Heart left ventricle (tissue), 16 donors: ENCODE results near the gene IPO5. TPM values are rescaled to one million over a fixed set of nuclear protein-coding genes. Genes with fewer than 3 reads are reported as not detected.

Experiments used
- ATAC-seq, 4 donors: fragments of 200-7000 bp; cut with Tn5 transposase; one replicate each; pipeline ENCODE4 v1.9.1; 2020 to 2022; ENCODE audit warnings: moderate library complexity in 4 of 4, mild to moderate bottlenecking in 3 of 4, moderate number of reproducible peaks in 1 of 4
- DNase-seq, 5 donors: peaks; one replicate each; pipeline ENCODE4 v3.0.0-alpha.2; 2020
- H3K27ac ChIP-seq, 12 donors: fragments of 200-600 bp; sonication (generic) in 4 of 12; one replicate each; pipeline versions ENCODE4 v1.5.0 to v1.8.0; 2016 to 2022; ENCODE audit warnings: mild to moderate bottlenecking in 2 of 12
- H3K27me3 ChIP-seq, 9 donors: fragments of 200-600 bp; sonication (generic) in 2 of 9; one replicate each; pipeline versions ENCODE4 v1.5.1 to v1.8.0; 2016 to 2022; ENCODE audit warnings: mild to moderate bottlenecking in 3 of 9
- H3K36me3 ChIP-seq, 9 donors: fragments of 200-600 bp; sonication (generic) in 2 of 9; one replicate each; pipeline versions ENCODE4 v1.5.0 to v1.8.0; 2018 to 2022; ENCODE audit warnings: mild to moderate bottlenecking in 2 of 9
- H3K4me1 ChIP-seq, 12 donors: fragments of 200-600 bp; sonication (generic) in 4 of 12; one replicate each; pipeline versions ENCODE4 v1.5.0 to v1.8.0; 2016 to 2022; ENCODE audit warnings: mild to moderate bottlenecking in 3 of 12
- H3K4me3 ChIP-seq, 12 donors: fragments of 200-600 bp; sonication (generic) in 4 of 12; one replicate each; pipeline versions ENCODE4 v1.5.0 to v1.8.0; 2017 to 2022; ENCODE audit warnings: mild to moderate bottlenecking in 9 of 12, moderate library complexity in 4 of 12
- H3K9me3 ChIP-seq, 12 donors: fragments of 200-600 bp; sonication (generic) in 4 of 12; one replicate each; pipeline versions ENCODE4 v1.5.0 to v1.8.0; 2016 to 2022; ENCODE audit warnings: mild to moderate bottlenecking in 1 of 12
- CTCF ChIP-seq, 12 donors: fragments of 200-600 bp; sonication (generic) in 4 of 12; IDR thresholded peaks; one replicate each; pipeline versions ENCODE4 v1.5.0 to v1.8.0; 2018 to 2022; ENCODE audit warnings: antibody characterized with exemption in 12 of 12, mild to moderate bottlenecking in 5 of 12
- POLR2A ChIP-seq, 2 donors: fragments of 450-650 bp; IDR thresholded peaks; one replicate each; pipeline ENCODE4 v1.6.1; 2017; ENCODE audit warnings: antibody characterized with exemption in 2 of 2, mild to moderate bottlenecking in 2 of 2, moderate library complexity in 2 of 2
- WGBS, 4 donors: extraction: QIAGEN DNeasy Blood & Tissue Kit in 2 of 4; methylation state at CpG; one replicate each; pipeline versions ENCODE4 v1.1.5 to v1.1.7; 2013 to 2018; 5-methylcytosine and 5-hydroxymethylcytosine counted together
- intact Hi-C, 10 donors: fragments of 100-400 bp; cut with DNase I; formaldehyde crosslinking; loops; one replicate each; pipeline versions ENCODE4 v1.11.1 to v1.14.2; 2022
- polyA plus RNA-seq, 2 donors: library from polyadenylated mRNA; stranded (reverse); fragments of 200-250 nt; gene quantifications; one replicate each; pipeline ENCODE4 v1.2.3, GENCODE V29; 2013
- total RNA-seq, 9 donors: library from RNA; depleted of rRNA in 2 of 9; stranded (reverse); fragments of >200 nt in 2 of 9; fragmentation: NEBNext Ultra II Directional in 3 of 9; extraction: Animal tissue kit (Norgen Biotek cat#: 25700) in 3 of 9; gene quantifications; one replicate each; pipeline versions ENCODE4 v1.1.0 to v1.2.4, GENCODE V29; 2016 to 2023
- donor health status: ischemic (EF 13 %, LVEDD 7.1; RV severe dilation, severe dysfunction).
- donor health status: healthy with polysubstance abuse.
- donor health status: DM: no; HTN: yes; CAD: no.
- donor health status: DM: no; HTN: no; CAD: no.
- donor health status: ischemic (EF 25% LVEDD 6.9; RV normal size, moderate dysfunction).
- donor health status: ischemic (EF 25% LVEDD 5.7; RV mildly dilated, moderate dysfunction).
- donor health status: healthy.
- donor health status: DM: yes; HTN: yes; CAD: no.
- donor health status: ischemic (EF 35%, LVEDD 5.7; RV mildly dilated, moderate dysfunction).
- donor health status: nonischemic (EF 11% LVEDD 7.7; RV severe dilation, severe dysfunction).
- donor health status: DM: yes; HTN: yes; CAD: no.
- donor health status: PGD.
- donor health status: ischemic (EF 29% LVEDD 5.4; RV normal size, mild dysfunction).
- donor health status: nonischemic (EF 23%, LVEDD 6.1; RV moderate dilation, normal function).

IPO5 gene
- total and polyA plus RNA-seq, 11 donors, result 18.4 to 219 (median 111) TPM

GRCh38 chr13:97979556-97979955, 26.1 kb downstream of the IPO5 start:
- DNase-seq, result no peak
- TF ChIP-seq CTCF (IDR thresholded peaks at IDR 0.05) (no peak), POLR2A (IDR thresholded peaks at IDR 0.05) (no peak)
- no peaks in the 10 kb centered on the region for H3K27me3 ChIP-seq
- H3K9me3 ChIP-seq, result no peaks in the 10 kb centered on the region
- H3K4me3 ChIP-seq, result no peak overlapping the region
- ATAC-seq, result no peak
- no peak overlapping the region for H3K27ac ChIP-seq
- H3K4me1 ChIP-seq, result peaks cover 0 to 42% (median 16%) of the 10 kb centered on the region in 12 donors
- intact Hi-C loops, result loop anchor here in 4 of 10 donors (5.0 to 10.0 kb wide), 2 partner anchors 122 to 125 kb away; no protein-coding TSS in a partner anchor
- peaks cover 0 to 24% (median 12%) of the 10 kb centered on the region in 9 donors for H3K36me3 ChIP-seq

- DNase-seq, result no peak
- peaks cover 0 to 52% (median 40%) of the 10 kb centered on the region in 9 donors for H3K36me3 ChIP-seq
- no peak for ATAC-seq
- intact Hi-C loops, result no loop called here
- H3K4me3 ChIP-seq, result no peak overlapping the region
- H3K27ac ChIP-seq, result no peak overlapping the region
- H3K9me3 ChIP-seq, result no peaks in the 10 kb centered on the region
- no peaks in the 10 kb centered on the region for H3K27me3 ChIP-seq
- H3K4me1 ChIP-seq, result peaks cover 0 to 33% (median 11%) of the 10 kb centered on the region in 12 donors
- TF ChIP-seq POLR2A (IDR thresholded peaks at IDR 0.05) (no peak), CTCF (IDR thresholded peaks at IDR 0.05) (no peak)
Measured at GRCh38 chr13:97982286-97982685, 28.8 kb downstream of the IPO5 start.

- H3K27ac ChIP-seq, result no peak overlapping the region
- no peaks in the 10 kb centered on the region for H3K9me3 ChIP-seq
- ATAC-seq, result no peak
- no peak overlapping the region for H3K4me3 ChIP-seq
- DNase-seq, result no peak
- intact Hi-C loops, result loop anchor here in 2 of 10 donors (5.0 kb wide), 1 partner anchor 35 kb away; no protein-coding TSS in a partner anchor
- no peaks in the 10 kb centered on the region for H3K27me3 ChIP-seq
- H3K4me1 ChIP-seq, result peaks cover 0 to 4% (median 0%) of the 10 kb centered on the region in 12 donors
- TF ChIP-seq POLR2A (IDR thresholded peaks at IDR 0.05), result no peak
- no peak for TF ChIP-seq CTCF (IDR thresholded peaks at IDR 0.05)
- H3K36me3 ChIP-seq, result peaks cover 2 to 97% (median 85%) of the 10 kb centered on the region in 9 donors
- WGBS, 4 donors, result 76 to 86% (median 81%) methylated on average over 3 of the region's 3 CpGs
Measured at GRCh38 chr13:97986835-97987234, 33.4 kb downstream of the IPO5 start.

- H3K36me3 ChIP-seq, result peaks cover 7 to 100% (median 98%) of the 10 kb centered on the region in 9 donors
- H3K27me3 ChIP-seq, result no peaks in the 10 kb centered on the region
- intact Hi-C loops, result no loop called here
- H3K27ac ChIP-seq, result no peak overlapping the region
- ATAC-seq (no peak), DNase-seq (no peak)
- WGBS, 4 donors, result 89 to 97% (median 96%) methylated on average over 2 of the region's 2 CpGs
- no peak overlapping the region for H3K4me3 ChIP-seq
- H3K4me1 ChIP-seq, result no peaks in the 10 kb centered on the region
- TF ChIP-seq CTCF (IDR thresholded peaks at IDR 0.05) (no peak), POLR2A (IDR thresholded peaks at IDR 0.05) (no peak)
- no peaks in the 10 kb centered on the region for H3K9me3 ChIP-seq
Measured at GRCh38 chr13:97999653-98000052, 46.2 kb downstream of the IPO5 start.
